ENCODE data around the gene MGAT5. TPM values are rescaled to one million over a fixed set of nuclear protein-coding genes. Genes with fewer than 3 reads are reported as not detected.
A peak's percentile ranks its signal among the peaks of the same experiment; 100 is the strongest.

The MGAT5 gene
- 23.7 and 25.7 TPM in 2 replicates for total RNA-seq

DNA sequence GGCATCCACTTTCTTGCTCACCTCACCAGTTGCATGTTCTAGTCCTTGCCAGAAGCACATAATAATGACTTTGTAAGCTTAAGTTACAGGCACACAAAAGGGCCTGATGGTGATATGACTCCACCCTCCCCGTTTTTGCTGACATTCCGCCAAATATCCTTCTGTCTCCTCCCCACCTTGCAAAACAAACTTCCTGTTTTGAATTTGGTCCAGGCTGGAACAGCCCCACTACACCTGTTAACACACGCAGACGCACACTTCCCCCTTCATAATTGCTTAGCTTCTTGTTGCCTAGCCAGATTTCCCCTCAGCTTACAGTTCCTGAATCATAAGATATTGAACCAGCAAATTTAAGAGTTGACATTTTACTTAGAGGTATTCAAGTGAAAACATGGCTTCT lies at the start of gene MGAT5:
MGAT5 (plus strand) TSS at position 269 of the 400 bp plus-strand sequence. CDS start 332 bp downstream, outside the sequence.
- intact Hi-C loops (cut with micrococcal nuclease), result no loop called here
- peaks cover 10% of the 10 kb centered on the region for H3K27me3 Mint-ChIP-seq
- peaks cover 74% of the 10 kb centered on the region for H3K4me1 Mint-ChIP-seq
- no peak within 1 kb of the TSS for H3K4me3 Mint-ChIP-seq
- H3K9me3 Mint-ChIP-seq, result peaks cover 6% of the 10 kb centered on the region
- no peak for DNase-seq
- H3K27ac Mint-ChIP-seq, result no peak within 1 kb of the TSS
- H3K36me3 Mint-ChIP-seq (ENCODE audit: low read depth), result peaks cover 30% of the 10 kb centered on the region

- peaks cover 12% of the 10 kb centered on the region for H3K4me1 Mint-ChIP-seq
- no peaks in the 10 kb centered on the region for H3K36me3 Mint-ChIP-seq (ENCODE audit: low read depth)
- DNase-seq, result no peak
- H3K27ac Mint-ChIP-seq, result no peak overlapping the region
- H3K4me3 Mint-ChIP-seq, result no peak overlapping the region
- no peaks in the 10 kb centered on the region for H3K27me3 Mint-ChIP-seq
- no peaks in the 10 kb centered on the region for H3K9me3 Mint-ChIP-seq
- intact Hi-C loops (cut with micrococcal nuclease), result loop anchor here (5.0 kb wide), 1 partner anchor 88 kb away; no protein-coding TSS in a partner anchor
Measured at GRCh38 chr2:134205087-134205486, 48.8 kb upstream of the MGAT5 start.

GRCh38 chr2:134206031-134206430 lies 47.8 kb upstream of the MGAT5 start:
- no peaks in the 10 kb centered on the region for H3K27me3 Mint-ChIP-seq
- no peak overlapping the region for H3K4me3 Mint-ChIP-seq
- intact Hi-C loops (cut with micrococcal nuclease), result loop anchor here (5.0 kb wide), 1 partner anchor 89 kb away; no protein-coding TSS in a partner anchor
- no peaks in the 10 kb centered on the region for H3K9me3 Mint-ChIP-seq
- H3K36me3 Mint-ChIP-seq (ENCODE audit: low read depth), result no peaks in the 10 kb centered on the region
- DNase-seq, result no peak
- peaks cover 10% of the 10 kb centered on the region for H3K4me1 Mint-ChIP-seq
- H3K27ac Mint-ChIP-seq, result no peak overlapping the region

GRCh38 chr2:134206573-134206972 lies 47.3 kb upstream of the MGAT5 start:
- H3K27me3 Mint-ChIP-seq, result no peaks in the 10 kb centered on the region
- no peaks in the 10 kb centered on the region for H3K9me3 Mint-ChIP-seq
- DNase-seq, result no peak
- H3K4me1 Mint-ChIP-seq, result peaks cover 10% of the 10 kb centered on the region
- intact Hi-C loops (cut with micrococcal nuclease), result loop anchor here (5.0 kb wide), 1 partner anchor 89 kb away; no protein-coding TSS in a partner anchor
- no peak overlapping the region for H3K4me3 Mint-ChIP-seq
- H3K36me3 Mint-ChIP-seq (ENCODE audit: low read depth), result no peaks in the 10 kb centered on the region
- no peak overlapping the region for H3K27ac Mint-ChIP-seq

GRCh38 chr2:134207589-134208209 lies 46.2 kb upstream of the MGAT5 start:
- H3K27me3 Mint-ChIP-seq, result no peaks in the 10 kb centered on the region
- no peaks in the 10 kb centered on the region for H3K9me3 Mint-ChIP-seq
- H3K27ac Mint-ChIP-seq, result no peak overlapping the region
- DNase-seq, result peak; percentile 84
- H3K36me3 Mint-ChIP-seq (ENCODE audit: low read depth), result no peaks in the 10 kb centered on the region
- H3K4me1 Mint-ChIP-seq, result peaks cover 10% of the 10 kb centered on the region
- intact Hi-C loops (cut with micrococcal nuclease), result loop anchor here (5.0 kb wide), 1 partner anchor 90 kb away; no protein-coding TSS in a partner anchor
- no peak overlapping the region for H3K4me3 Mint-ChIP-seq

DNA sequence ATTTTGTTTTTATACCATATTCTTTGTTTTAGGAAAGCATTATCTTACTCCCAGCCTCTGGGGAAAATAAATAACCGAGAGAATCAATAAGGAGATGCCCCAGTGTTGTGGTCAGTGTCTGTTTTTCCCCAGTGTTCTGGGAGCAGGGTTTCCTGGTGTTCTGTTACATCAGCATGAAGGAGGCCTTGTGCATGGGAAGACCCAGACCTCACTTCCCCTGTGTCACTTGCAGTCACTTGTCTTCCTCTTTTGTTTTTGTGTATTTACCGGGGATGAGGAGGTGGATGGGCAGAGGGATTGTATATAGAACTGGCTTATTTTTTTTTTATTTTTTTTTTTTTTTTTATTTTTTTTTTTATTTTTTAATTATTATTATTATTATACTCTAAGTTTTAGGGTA lies 45.0 kb upstream of the MGAT5 start:
- Mint-ChIP-seq H3K4me1 (peaks cover 10% of the 10 kb centered on the region), H3K9me3 (no peaks in the 10 kb centered on the region), H3K27ac (no peak overlapping the region), H3K36me3 (ENCODE audit: low read depth) (no peaks in the 10 kb centered on the region), H3K27me3 (no peaks in the 10 kb centered on the region), H3K4me3 (no peak overlapping the region)
- intact Hi-C loops (cut with micrococcal nuclease), result loop anchor here (5.0 kb wide), 1 partner anchor 92 kb away; no protein-coding TSS in a partner anchor
- DNase-seq, result no peak

DNA sequence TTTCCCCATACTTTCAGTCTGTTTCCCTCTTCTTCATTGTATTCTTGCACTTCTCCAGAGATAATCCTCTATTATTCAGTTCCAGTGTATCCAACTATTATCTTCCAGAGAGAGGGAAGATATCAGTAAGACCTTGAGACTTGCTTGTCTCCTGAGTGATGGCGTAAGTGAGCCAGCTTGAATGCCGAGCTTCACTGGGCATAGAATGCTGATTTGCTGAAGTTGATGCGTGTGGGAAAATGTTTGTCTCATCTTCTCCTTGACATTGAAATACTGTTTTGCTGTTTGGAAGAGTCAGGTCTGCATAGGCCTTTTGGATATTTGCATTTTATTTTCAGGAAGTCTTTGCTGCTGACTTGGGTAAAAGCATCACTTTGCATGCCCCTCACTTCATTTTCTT lies 41.1 kb upstream of the MGAT5 start:
- Mint-ChIP-seq H3K27me3 (no peaks in the 10 kb centered on the region), H3K4me3 (no peak overlapping the region), H3K27ac (no peak overlapping the region), H3K4me1 (peaks cover 17% of the 10 kb centered on the region), H3K36me3 (ENCODE audit: low read depth) (peaks cover 5% of the 10 kb centered on the region), H3K9me3 (peaks cover 7% of the 10 kb centered on the region)
- no peak for DNase-seq
- intact Hi-C loops (cut with micrococcal nuclease), result no loop called here

GRCh38 chr2:134216152-134216829 lies 37.6 kb upstream of the MGAT5 start:
- intact Hi-C loops (cut with micrococcal nuclease), result loop anchor here (5.0 kb wide), 2 partner anchors 196 to 701 kb away; partner anchors contain the start of gene CCNT2
- H3K36me3 Mint-ChIP-seq (ENCODE audit: low read depth), result peaks cover 5% of the 10 kb centered on the region
- no peak overlapping the region for H3K4me3 Mint-ChIP-seq
- no peak for DNase-seq
- H3K9me3 Mint-ChIP-seq, result peaks cover 7% of the 10 kb centered on the region
- peaks cover 37% of the 10 kb centered on the region for H3K4me1 Mint-ChIP-seq
- no peaks in the 10 kb centered on the region for H3K27me3 Mint-ChIP-seq
- H3K27ac Mint-ChIP-seq, result no peak overlapping the region

GRCh38 chr2:134217351-134217750 lies 36.5 kb upstream of the MGAT5 start:
- peaks cover 7% of the 10 kb centered on the region for H3K9me3 Mint-ChIP-seq
- peak overlapping the region; percentile 66 for H3K27ac Mint-ChIP-seq
- intact Hi-C loops (cut with micrococcal nuclease), result loop anchor here (5.0 kb wide), 2 partner anchors 195 to 700 kb away; partner anchors contain the start of gene CCNT2
- DNase-seq, result no peak
- H3K36me3 Mint-ChIP-seq (ENCODE audit: low read depth), result peaks cover 5% of the 10 kb centered on the region
- H3K4me1 Mint-ChIP-seq, result peaks cover 37% of the 10 kb centered on the region
- no peaks in the 10 kb centered on the region for H3K27me3 Mint-ChIP-seq
- H3K4me3 Mint-ChIP-seq, result peak overlapping the region; percentile 27

- H3K27ac Mint-ChIP-seq, result peak overlapping the region; percentile 66
- peaks cover 35% of the 10 kb centered on the region for H3K4me1 Mint-ChIP-seq
- peak; percentile 60 for DNase-seq
- intact Hi-C loops (cut with micrococcal nuclease), result loop anchor here (1.0 to 5.0 kb wide), 8 partner anchors 15 to 699 kb away; partner anchors contain the start of gene CCNT2
- peak overlapping the region; percentile 27 for H3K4me3 Mint-ChIP-seq
- peaks cover 7% of the 10 kb centered on the region for H3K9me3 Mint-ChIP-seq
- H3K36me3 Mint-ChIP-seq (ENCODE audit: low read depth), result peaks cover 5% of the 10 kb centered on the region
- no peaks in the 10 kb centered on the region for H3K27me3 Mint-ChIP-seq
Measured at GRCh38 chr2:134217924-134218323, 35.9 kb upstream of the MGAT5 start.

DNA sequence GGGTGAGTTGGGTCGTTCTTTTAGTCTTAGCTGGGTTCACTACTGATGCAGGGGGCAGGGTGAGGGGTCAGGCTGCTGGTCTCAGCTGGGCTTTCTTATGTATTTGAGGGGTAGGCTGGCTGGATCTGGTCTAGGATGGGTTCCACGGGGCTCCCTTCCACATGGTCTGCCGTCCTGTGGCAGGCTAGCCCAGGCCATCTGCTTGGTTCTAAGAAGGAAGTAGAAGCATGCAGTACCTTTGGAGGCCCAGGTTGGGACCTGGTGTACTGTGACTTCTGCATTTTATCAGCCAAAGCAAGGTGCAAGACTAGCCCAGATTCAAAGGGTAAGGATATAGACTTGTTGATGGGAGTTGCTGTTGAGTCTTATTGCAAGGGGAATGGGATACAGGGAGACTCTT lies 35.5 kb upstream of the MGAT5 start:
- Mint-ChIP-seq H3K4me3 (peak overlapping the region; percentile 27), H3K9me3 (peaks cover 7% of the 10 kb centered on the region), H3K36me3 (ENCODE audit: low read depth) (peaks cover 5% of the 10 kb centered on the region), H3K4me1 (peaks cover 35% of the 10 kb centered on the region), H3K27ac (peak overlapping the region; percentile 66), H3K27me3 (no peaks in the 10 kb centered on the region)
- DNase-seq, result no peak
- intact Hi-C loops (cut with micrococcal nuclease), result loop anchor here (1.0 to 5.0 kb wide), 8 partner anchors 15 to 699 kb away; partner anchors contain the start of gene CCNT2

DNA sequence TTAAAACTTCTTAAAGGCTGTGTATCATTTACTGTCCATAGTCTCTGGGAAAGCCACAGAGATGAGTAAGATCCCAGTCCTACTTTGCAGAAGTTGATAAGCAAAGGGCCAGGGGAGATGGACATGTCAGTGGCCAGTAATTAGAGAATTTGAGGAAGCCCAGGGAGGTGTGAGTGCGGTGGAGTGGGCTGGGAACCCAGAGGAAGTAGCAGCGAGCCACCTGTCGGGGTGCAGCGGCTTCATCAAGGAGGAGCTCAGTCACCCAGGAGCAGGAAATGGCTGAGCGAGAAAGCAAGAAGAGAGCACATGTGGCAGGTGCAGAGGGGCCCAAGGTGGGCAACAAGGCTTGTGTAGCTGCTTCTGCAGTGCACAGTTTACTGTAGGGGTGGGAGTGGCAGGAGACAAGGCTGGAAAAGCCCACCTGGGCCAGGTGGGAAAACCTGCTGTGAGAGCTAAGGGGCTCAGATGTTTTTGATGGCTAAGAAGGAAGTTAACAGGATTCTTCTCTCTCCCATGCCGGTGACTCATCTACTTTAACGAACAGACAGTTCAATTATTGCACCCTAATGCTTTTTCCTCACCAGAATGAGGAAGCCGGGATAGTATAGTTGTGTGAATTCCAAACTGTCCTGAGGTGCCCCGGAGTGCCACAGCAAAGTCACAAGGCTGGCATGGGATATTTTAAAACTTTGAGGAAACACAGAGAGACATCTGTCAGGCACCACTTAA lies 34.8 kb upstream of the MGAT5 start:
- H3K36me3 Mint-ChIP-seq (ENCODE audit: low read depth), result peaks cover 5% of the 10 kb centered on the region
- H3K27ac Mint-ChIP-seq, result peak overlapping the region; percentile 66
- intact Hi-C loops (cut with micrococcal nuclease), result loop anchor here (1.0 to 5.0 kb wide), 8 partner anchors 14 to 698 kb away; partner anchors contain the start of gene CCNT2
- peak overlapping the region; percentile 27 for H3K4me3 Mint-ChIP-seq
- no peaks in the 10 kb centered on the region for H3K27me3 Mint-ChIP-seq
- H3K4me1 Mint-ChIP-seq, result peaks cover 36% of the 10 kb centered on the region
- peak; percentile 75 for DNase-seq
- H3K9me3 Mint-ChIP-seq, result peaks cover 7% of the 10 kb centered on the region

- Mint-ChIP-seq H3K36me3 (ENCODE audit: low read depth) (no peaks in the 10 kb centered on the region), H3K27me3 (no peaks in the 10 kb centered on the region), H3K27ac (no peak overlapping the region), H3K4me3 (no peak overlapping the region), H3K9me3 (no peaks in the 10 kb centered on the region), H3K4me1 (peaks cover 37% of the 10 kb centered on the region)
- no peak for DNase-seq
- intact Hi-C loops (cut with micrococcal nuclease), result no loop called here
Measured at GRCh38 chr2:134220344-134220974, 33.4 kb upstream of the MGAT5 start.
